HUES48 (cell line): ENCODE data around the gene CSAD.
A peak's percentile ranks its signal among the peaks of the same experiment; 100 is the strongest.

Source experiments
- H3K27ac ChIP-seq: one replicate; pipeline ENCODE4 v1.7.0; 2013; ENCODE audit warnings: low read depth, low read length, inconsistent platforms
- H3K27me3 ChIP-seq: 2 replicates; pipeline ENCODE4 v1.6.1; 2013; ENCODE audit warnings: mild to moderate bottlenecking, low read length; ENCODE audit not compliant: control insufficient read depth, insufficient read depth
- H3K36me3 ChIP-seq: 2 replicates; pipeline ENCODE4 v1.6.1; 2013; ENCODE audit warnings: low read length; ENCODE audit not compliant: control insufficient read depth, insufficient read depth
- H3K4me1 ChIP-seq: 2 replicates; pipeline ENCODE4 v1.6.1; 2013; ENCODE audit warnings: mild to moderate bottlenecking, low read length; ENCODE audit not compliant: control insufficient read depth, insufficient read depth
- H3K4me3 ChIP-seq: 2 replicates; pipeline ENCODE4 v1.5.1; 2013; ENCODE audit warnings: mild to moderate bottlenecking, low read depth, low read length
- H3K9ac ChIP-seq: 2 replicates; pipeline ENCODE4 v1.6.1; 2013; ENCODE audit warnings: mild to moderate bottlenecking, low read depth, low read length, moderate library complexity
- H3K9me3 ChIP-seq: 2 replicates; pipeline ENCODE4 v1.6.1; 2013; ENCODE audit warnings: low read length; ENCODE audit not compliant: control insufficient read depth, insufficient read depth

Gene CSAD, protein sequence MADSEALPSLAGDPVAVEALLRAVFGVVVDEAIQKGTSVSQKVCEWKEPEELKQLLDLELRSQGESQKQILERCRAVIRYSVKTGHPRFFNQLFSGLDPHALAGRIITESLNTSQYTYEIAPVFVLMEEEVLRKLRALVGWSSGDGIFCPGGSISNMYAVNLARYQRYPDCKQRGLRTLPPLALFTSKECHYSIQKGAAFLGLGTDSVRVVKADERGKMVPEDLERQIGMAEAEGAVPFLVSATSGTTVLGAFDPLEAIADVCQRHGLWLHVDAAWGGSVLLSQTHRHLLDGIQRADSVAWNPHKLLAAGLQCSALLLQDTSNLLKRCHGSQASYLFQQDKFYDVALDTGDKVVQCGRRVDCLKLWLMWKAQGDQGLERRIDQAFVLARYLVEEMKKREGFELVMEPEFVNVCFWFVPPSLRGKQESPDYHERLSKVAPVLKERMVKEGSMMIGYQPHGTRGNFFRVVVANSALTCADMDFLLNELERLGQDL

DNA sequence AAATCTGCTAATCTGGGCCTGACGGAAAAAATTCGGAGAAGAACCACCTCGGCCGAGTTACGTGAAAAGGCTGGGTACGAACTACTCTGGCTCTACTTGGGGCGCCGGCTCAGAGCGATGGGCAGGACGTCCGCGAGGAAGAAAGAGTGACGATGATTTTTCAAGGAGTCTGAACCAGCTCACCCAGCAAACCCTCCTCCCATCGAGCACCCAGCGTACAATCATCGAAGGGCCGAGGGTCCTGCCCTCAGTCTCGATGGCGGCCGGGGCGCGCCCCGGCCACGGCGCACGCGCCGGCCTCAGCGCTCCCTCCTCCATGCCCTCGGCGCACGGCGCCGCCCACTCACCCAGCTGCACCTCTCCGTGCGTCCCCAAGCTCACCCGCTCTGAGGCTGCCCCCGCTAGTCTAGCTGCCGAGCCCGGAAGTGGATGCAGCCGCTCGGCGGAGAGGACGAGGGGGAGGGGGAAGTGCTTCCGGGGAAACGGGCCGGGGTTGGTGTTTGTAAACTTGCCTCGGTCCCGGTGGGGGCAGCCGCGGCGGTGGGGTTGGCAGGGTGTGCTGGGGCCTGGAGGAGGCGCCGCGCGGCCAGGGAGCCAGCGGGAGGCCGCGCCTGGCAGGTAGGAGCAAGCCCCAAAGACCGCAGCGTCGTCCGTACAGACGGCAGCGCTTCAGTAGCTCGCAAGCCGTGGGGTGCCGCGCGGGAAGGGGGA is at the start of gene CSAD, which contains the start of gene ZNF740:
TSS of gene CSAD (minus strand) at position 706 of the 711 bp plus-strand sequence. CDS start 7,455 bp downstream, outside the sequence.
TSS of gene ZNF740 (plus strand) at position 503 of the 711 bp plus-strand sequence. CDS start 1,262 bp downstream, outside the sequence.
- no peaks in the 10 kb centered on the region for H3K9me3 ChIP-seq
- H3K4me3 ChIP-seq, result peak within 1 kb of the TSS; percentile 97
- H3K27ac ChIP-seq, result peak within 1 kb of the TSS; percentile 97
- H3K4me1 ChIP-seq, result peaks cover 17% of the 10 kb centered on the region
- H3K36me3 ChIP-seq, result peaks cover 32% of the 10 kb centered on the region
- peak within 1 kb of the TSS; percentile 71 for H3K9ac ChIP-seq
- H3K27me3 ChIP-seq, result peaks cover 42% of the 10 kb centered on the region

DNA sequence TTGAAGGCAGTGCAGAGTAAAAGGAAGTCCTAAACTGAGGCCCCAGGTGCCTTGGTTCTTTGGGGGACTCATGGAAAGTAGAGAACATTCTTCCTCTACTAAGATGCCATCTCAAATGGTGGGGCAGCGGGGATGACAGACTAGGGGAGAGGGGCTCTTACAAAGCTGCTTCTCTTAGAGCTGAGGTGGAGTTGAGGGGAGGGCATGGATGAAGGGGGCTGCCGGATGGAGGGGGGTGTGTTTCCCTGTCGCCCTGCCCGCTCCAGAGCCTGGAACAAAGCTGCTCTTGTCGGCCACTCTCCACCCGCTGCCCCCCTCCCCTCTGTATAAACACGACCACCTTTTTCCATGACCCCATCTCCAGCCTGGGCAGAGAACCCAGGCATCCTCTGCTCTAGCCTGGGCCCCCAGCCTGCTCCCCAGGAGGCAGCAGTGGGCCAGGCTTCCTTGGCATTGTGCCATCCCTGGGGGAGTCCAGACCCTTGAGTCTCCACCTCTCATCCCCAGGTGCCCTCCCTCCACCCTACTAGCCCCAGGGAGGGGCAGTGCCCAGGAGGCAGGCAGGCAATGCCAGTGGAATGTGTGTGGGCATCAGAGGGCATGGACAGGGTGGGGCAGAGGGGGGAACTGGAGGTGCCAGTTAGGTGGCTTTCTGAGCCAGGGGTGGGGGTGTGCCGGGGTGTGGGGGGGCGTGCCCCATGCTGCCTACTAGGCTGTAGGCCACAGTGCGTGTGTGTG is 49.6 kb upstream of the CSAD start:
- H3K27me3 ChIP-seq, result no peaks in the 10 kb centered on the region; the same call in 1 of the 2 replicates
- no peak overlapping the region for H3K9ac ChIP-seq

DNA sequence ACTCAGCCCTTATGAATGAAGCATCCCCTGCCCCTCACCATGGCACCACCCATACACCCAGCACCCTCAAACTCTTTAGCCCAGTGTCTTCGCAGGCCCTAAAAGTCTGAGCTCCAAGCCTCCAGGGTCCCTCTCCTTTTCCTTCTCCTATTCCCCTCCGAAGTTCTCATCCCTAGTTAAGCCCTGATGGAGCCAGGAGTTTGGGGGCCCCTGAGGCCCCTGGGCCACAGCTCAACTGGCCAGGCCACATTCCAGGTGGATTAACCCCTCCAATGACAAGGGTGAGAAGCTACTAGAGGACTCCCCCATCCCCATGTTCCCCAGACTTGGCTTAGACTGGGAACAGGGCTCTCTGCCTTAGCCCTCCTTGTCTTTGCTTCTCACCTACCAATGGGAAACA is 48.7 kb upstream of the CSAD start:
- Histone ChIP-seq H3K27ac (no peak overlapping the region), H3K36me3 (peaks cover 5% of the 10 kb centered on the region; the same call in 1 of the 2 replicates), H3K27me3 (no peaks in the 10 kb centered on the region; the same call in 1 of the 2 replicates), H3K9ac (no peak overlapping the region), H3K9me3 (no peaks in the 10 kb centered on the region), H3K4me1 (peaks cover 51% of the 10 kb centered on the region), H3K4me3 (no peak overlapping the region)

More for the DNA sequence above, 49.6 kb upstream of the CSAD start:
- H3K9me3 ChIP-seq, result no peaks in the 10 kb centered on the region
- peaks cover 52% of the 10 kb centered on the region for H3K4me1 ChIP-seq
- H3K36me3 ChIP-seq, result peaks cover 5% of the 10 kb centered on the region; the same call in 1 of the 2 replicates
- H3K27ac ChIP-seq, result no peak overlapping the region
- no peak overlapping the region for H3K4me3 ChIP-seq

DNA sequence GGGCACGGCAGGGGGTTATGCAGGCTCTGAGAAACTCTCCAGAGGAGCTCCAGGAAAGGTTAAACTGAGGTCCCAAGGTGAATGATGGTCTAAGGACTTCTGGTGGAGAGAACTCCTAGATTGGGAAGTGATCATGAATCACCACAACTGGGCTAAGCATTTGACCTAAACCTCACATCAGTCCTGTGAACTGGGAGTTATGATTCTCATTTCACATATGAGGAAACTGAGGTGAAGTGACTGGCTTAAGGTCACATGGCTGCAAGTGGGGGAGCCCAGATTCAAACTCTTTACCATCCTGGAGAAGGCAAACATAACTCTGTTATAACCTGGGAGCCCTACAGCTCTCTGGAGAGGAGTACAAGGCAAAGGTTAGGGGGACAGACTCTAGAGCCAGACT is 47.1 kb upstream of the CSAD start:
- Histone ChIP-seq H3K4me1 (peaks cover 51% of the 10 kb centered on the region), H3K27ac (no peak overlapping the region)

DNA sequence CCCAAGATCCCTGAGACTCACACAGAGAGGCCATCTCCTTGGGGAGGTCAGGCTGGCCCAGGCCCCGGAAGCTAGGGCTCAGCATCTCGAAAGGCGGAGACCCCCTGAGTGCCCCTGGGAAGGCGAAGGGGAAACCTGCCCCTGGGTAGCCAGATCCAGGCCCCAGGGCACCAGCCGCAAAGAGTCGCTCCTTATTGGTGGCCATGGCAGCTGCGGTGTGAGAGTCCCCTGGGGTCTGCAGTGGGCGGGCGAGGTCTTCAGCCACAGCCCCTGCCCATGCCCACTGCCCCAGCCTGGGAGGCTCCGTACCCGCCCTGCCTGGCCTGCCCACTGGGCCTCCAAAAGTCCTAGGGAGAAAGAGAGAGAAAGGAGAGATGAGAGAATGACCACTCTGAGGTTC is 46.6 kb upstream of the CSAD start:
- Histone ChIP-seq H3K9me3 (no peaks in the 10 kb centered on the region), H3K27ac (no peak overlapping the region), H3K36me3 (peaks cover 5% of the 10 kb centered on the region; the same call in 1 of the 2 replicates), H3K4me1 (peaks cover 52% of the 10 kb centered on the region), H3K4me3 (no peak overlapping the region), H3K9ac (no peak overlapping the region), H3K27me3 (no peaks in the 10 kb centered on the region; the same call in 1 of the 2 replicates)

More for the DNA sequence above, 47.1 kb upstream of the CSAD start:
- H3K9me3 ChIP-seq, result no peaks in the 10 kb centered on the region
- H3K4me3 ChIP-seq, result no peak overlapping the region
- peaks cover 5% of the 10 kb centered on the region; the same call in 1 of the 2 replicates for H3K36me3 ChIP-seq
- no peaks in the 10 kb centered on the region; the same call in 1 of the 2 replicates for H3K27me3 ChIP-seq
- no peak overlapping the region for H3K9ac ChIP-seq

DNA sequence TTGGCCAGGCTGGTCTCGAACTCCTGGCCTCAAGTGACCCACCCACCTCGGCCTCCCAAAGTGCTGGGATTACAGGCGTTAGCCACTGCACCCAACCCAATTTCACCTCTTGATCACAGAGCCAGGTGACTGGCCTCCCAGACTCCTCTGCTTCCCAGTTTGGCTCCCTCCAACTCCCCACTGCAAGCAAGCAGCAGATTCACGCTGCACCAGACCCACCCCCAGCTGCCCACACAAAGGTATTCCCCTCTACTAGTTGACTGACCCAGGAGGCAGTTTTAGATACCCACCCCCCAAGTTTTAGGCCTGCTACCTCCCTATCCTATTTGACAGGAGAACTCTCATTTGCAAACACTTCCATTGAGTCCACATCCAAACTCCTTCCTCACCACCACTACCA is 46.1 kb upstream of the CSAD start:
- no peak overlapping the region for H3K9ac ChIP-seq
- H3K9me3 ChIP-seq, result no peaks in the 10 kb centered on the region
- H3K4me1 ChIP-seq, result peaks cover 56% of the 10 kb centered on the region
- peaks cover 5% of the 10 kb centered on the region; the same call in 1 of the 2 replicates for H3K36me3 ChIP-seq
- H3K27ac ChIP-seq, result no peak overlapping the region
- H3K4me3 ChIP-seq, result no peak overlapping the region
- H3K27me3 ChIP-seq, result no peaks in the 10 kb centered on the region; the same call in 1 of the 2 replicates

DNA sequence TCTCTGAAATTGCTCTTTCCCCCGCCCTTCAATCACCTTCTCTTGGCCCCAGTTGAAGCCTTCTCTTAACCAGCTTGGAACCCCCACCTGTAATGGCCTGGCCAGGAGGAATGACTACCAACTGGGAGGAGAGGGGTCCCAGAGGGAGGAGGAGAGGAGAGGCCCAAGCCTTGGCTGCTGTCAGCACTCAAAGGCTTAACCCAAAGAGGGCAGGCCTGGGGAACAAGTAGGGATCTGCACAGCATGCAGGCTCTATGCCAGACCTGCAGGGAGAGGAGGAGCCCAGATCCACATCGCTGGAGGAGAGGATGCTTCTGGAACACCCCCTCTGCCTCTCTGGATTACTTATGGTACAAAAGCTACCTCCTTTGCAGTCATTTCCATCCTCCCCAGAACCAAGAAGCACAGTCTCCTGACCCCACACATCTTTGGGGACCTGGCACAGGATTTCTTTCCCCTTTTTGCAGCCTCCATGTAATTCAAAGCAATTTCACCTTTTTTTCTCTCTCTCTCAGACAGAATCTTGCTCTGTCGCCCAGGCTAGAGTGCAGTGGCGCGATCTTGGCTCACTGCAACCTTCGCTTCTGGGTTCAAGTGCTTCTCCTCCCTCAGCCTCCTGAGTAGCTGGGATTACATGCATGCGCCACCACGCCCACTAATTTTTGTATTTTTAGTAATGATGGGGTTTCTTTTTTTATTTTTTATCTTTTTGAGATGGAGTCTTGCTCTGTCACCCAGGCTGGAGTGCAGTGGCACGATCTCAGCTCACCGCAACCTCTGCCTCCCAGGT is 45.1 kb upstream of the CSAD start:
- no peaks in the 10 kb centered on the region; the same call in 1 of the 2 replicates for H3K27me3 ChIP-seq
- peaks cover 5% of the 10 kb centered on the region; the same call in 1 of the 2 replicates for H3K36me3 ChIP-seq
- H3K9me3 ChIP-seq, result no peaks in the 10 kb centered on the region
- H3K4me1 ChIP-seq, result peaks cover 50% of the 10 kb centered on the region
- no peak overlapping the region for H3K4me3 ChIP-seq
- H3K27ac ChIP-seq, result no peak overlapping the region
- H3K9ac ChIP-seq, result no peak overlapping the region

DNA sequence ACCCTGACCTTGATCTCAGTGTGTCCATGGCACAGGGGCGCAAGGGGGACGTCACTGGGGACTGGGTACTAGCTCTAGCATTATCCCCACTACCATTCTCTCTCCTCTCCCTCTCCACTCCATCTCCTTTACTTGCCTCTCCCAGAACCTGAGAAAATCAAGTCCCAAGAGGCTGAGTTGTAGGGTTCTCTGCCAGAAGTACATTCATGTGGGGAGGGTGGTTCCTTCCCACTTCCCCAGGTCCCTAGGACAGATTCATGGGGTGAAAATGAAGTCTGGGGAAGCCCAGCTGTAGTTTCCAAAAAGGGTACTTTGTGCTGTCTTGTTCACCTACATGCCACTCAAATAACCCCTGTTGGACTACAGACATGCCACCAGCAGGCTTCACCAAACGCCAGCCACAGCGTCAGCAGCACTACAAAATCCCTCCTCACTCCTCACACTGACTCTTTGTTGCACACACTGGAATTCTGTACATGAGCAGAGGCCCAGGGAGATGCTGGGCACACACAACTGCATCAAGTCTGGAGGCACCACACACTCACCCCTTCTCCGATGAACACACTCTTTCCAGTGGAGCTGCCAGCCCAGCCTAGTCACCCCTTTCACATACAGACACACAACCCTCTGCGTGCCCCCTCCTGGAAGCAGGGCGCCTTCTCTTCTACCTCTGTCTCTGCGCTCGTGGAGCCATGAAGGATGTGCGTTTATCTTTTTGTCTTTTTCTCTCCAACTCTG is 44.3 kb upstream of the CSAD start:
- peaks cover 45% of the 10 kb centered on the region for H3K4me1 ChIP-seq
- no peaks in the 10 kb centered on the region for H3K9me3 ChIP-seq
- H3K27ac ChIP-seq, result no peak overlapping the region
- H3K9ac ChIP-seq, result no peak overlapping the region
- H3K36me3 ChIP-seq, result peaks cover 5% of the 10 kb centered on the region; the same call in 1 of the 2 replicates
- no peaks in the 10 kb centered on the region for H3K27me3 ChIP-seq
- no peak overlapping the region for H3K4me3 ChIP-seq

DNA sequence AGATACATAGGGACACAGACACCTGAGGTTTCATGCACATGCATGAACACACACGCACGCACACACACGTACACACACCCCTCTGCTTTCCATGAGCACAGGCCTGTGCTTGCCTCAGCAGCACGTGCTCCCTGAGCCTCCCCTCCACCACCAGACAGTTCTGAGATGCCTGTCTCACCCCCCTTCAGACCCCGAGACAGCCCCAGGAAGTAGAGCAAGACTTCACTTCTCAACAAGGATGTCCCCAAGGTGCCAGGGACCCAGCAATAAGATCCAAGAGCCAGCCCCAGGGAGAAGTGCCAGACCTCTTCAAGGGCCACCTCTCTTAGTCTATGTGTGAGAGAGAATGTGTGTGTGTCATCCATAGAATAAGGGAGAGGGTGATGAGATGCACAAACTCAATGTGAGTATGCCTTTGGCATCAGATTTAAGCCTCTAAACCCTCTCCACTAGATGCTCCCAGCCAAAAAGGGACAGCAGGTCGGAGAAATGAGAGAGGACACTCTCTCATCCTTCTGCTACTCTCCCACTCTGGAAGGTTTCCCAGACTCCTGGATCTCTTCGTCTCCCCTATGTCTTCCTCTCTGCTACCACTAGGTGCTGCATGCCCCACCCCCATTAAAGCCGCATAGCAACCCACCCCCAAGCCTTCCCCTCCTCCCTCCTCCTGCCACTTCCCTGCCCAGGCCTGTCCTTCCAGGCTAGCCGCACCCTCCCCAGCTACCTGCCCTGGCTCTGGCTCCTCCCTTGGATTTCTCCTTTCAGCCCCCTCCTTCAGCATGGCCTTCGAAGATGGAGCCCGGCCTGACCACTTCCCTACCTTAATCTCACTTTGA is 43.6 kb upstream of the CSAD start:
- Histone ChIP-seq H3K4me1 (peaks cover 38% of the 10 kb centered on the region), H3K27me3 (peaks cover 5% of the 10 kb centered on the region), H3K36me3 (peaks cover 5% of the 10 kb centered on the region; the same call in 1 of the 2 replicates), H3K27ac (no peak overlapping the region), H3K4me3 (0 out of 2 replicates have a peak overlapping the region, but pooled peaks have one; percentile 3), H3K9me3 (no peaks in the 10 kb centered on the region), H3K9ac (no peak overlapping the region)
